GM21390 (cell line): ENCODE results near the gene DCDC2C.

Source experiments
- ATAC-seq: cut with Tn5 transposase; IDR thresholded peaks from one replicate; pipeline ENCODE4 v1.9.1; 2021; ENCODE audit not compliant: unreplicated experiment

The DCDC2C gene

DNA sequence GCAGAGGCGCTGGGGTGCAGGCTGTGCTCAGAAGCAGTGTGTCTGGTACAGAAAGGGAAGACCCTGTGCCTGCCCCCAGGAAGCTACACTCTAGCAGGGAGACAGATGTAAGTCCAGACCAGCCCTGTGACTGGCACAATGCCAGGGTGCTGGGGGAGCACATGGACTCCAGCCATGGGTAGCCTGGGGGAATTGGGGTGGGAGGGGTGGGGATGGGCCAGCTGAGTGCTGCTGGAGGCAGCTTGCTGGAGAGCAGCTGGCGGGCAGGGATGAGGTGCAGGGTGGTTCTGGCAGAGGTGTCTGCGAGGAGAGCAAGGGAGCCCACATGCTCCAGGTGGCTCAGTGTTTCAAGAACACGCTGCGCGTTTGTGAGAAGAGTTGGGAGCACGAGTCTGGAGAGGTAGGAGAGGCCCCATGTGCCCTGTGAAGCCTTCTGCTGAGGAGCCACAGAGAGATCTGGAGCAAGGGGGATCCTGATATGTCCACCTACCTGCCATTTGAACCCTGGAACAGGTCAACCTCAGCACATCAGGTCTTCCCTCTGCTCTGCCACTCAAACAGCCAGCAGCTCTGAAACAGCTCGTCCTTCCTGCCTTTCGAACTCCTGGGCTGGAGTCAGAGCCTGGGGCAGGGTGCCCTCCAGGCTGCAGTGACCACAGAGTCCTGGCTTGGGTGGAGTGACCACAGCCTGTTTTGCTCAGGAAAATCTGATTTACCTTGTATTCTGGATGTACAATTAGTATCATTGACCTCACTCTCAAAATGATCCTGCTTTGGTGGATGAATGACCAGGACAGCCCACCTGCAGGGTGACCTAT lies 30.3 kb upstream of the DCDC2C start:
- no peak for ATAC-seq

DNA sequence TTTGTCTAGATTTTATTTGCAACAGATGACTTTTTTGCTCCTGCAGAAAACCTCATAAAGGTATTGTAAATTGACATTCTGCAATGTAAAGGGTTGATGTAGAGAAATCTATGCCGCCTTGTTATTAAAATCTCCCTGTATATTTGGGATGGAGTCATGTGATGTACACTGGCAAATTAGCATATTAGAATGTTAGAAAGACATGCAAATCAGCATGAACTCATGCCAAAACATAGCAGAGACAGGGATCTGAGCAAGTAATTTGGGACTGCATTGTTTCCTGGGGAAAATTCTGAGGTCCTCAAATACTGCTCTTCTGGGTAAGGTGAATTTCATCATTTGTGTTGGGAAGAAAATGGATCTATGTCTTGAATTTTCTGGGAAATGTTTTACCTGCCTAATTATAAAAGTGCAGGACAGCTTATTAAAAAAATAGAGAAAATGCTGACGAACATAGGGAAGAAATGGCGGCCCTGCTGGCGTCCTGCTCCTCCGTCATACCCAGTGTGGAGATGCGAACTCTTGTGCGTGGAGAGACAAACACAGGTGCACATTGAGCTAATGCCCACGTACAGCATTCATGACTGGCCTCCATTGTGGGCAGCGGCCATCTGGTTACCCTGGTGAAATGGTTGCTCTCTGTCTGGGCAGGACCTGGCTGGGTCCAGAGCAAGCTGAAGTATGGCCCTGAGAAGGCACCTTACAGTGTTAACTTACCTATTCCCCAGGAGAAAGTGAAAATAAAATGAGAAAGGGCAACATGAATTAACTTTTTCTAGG lies 29.1 kb upstream of the DCDC2C start:
- ATAC-seq: no peak

DNA sequence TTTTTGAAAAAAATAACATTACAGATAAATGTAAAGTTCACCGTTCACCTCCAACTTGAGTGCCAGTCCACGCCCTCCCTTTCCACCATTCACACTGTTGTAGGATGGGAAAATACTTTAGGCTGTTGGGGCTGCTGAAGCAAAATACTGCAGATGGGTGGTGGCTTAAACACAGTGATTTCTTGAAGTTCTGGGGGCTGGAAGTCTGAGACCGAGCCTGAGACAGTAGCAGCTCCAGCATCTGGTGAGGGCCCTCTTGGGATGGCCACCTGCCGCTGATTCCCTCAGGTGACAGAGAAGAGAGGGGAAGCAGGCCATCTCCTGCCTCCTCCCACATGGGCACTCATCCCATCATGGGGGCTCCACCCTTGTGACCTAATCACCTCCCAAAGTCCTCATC lies 27.7 kb upstream of the DCDC2C start:
- ATAC-seq: no peak

DNA sequence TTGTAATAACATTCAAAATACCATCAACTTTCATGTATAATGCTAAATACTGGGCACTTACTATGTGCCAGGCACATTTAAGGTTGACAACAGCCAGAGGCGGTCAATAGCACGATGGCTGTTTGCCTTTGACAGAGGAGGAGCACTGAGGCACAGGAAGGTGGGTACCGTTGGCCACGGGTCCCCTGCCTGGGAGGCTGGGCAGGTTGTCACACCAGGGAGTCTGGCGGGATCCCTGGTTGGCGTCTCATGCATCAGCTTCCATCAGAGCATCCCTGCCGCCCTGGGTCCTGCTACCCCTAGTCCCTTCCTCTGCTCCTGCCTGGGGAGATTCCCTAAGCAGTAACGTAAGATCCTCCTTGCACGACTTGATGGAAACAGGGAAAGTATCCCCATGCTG lies 25.9 kb upstream of the DCDC2C start:
- no peak for ATAC-seq

DNA sequence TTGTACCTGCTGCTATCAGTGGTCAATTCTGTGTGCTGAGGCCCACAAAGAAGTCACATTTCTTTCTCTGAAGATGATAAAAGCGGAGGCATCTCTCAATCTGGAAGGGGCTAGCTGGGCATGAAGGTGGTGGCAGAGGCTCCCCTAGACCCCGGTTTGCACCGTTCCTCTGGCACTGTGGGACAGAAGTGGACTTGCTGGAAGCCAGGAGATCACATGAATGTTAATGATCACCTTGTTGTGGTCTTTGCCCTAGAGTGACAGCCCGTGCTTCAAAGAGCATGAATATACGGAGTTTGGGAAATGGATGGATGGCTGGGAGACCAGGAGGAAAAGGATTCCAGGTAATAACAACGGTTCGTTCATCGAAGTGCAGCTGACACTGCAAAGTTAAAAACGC lies 25.2 kb upstream of the DCDC2C start:
- no peak for ATAC-seq

DNA sequence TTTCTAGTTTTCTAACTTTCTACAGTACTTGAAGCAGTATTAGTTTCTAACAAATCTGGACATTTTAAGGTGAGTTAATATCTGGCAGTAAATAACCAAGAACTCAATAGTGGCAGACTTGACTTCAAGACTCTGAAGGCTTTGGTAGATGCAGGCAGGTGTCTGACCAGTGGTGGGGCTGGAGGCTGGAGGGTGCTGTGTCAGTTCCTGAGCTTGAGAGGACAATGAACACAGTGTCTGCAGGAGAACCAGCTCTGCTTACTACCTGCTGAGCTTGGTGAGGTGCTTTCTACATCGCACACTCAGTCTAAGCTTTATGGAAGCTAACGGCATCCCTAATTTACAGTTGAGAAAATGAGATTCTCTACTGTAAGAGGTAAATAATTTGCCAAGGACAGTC lies 24.2 kb upstream of the DCDC2C start:
- no peak for ATAC-seq

DNA sequence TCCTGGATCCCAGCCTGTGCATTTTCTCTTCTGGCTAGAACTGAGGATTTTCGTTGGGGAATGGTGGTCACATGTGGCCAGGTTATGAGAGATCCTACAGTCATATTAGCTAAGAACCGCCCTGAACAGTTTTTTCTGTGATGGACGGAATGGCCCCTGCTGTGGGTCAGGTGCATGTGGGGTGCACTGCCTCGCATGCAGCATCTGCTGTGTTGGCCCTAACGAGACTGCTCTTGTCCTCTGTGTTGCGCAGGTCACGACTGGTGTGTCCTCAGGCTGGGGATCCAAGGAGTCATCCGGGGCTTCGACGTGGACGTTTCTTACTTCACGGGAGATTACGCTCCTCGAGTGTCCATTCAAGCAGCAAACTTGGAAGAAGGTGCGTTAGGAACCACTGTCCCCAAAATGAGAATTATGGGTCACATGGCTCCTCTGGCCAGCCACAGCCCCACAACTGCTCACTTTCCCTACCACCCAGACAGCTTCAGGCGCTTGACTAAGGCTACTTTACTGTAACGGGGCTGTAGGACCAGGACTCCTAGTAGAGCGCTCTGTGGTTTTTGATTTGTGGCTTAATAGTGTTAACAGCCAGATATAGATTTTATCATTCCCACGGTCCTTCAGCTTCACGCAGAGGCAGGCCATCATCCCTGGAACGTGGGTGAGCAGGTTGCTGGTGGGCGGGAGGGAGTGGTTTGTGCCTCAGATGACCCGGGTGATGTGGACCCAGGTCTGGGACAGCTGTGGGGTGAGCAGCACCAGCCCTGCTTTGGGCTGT lies 23.6 kb upstream of the DCDC2C start:
- ATAC-seq: no peak

DNA sequence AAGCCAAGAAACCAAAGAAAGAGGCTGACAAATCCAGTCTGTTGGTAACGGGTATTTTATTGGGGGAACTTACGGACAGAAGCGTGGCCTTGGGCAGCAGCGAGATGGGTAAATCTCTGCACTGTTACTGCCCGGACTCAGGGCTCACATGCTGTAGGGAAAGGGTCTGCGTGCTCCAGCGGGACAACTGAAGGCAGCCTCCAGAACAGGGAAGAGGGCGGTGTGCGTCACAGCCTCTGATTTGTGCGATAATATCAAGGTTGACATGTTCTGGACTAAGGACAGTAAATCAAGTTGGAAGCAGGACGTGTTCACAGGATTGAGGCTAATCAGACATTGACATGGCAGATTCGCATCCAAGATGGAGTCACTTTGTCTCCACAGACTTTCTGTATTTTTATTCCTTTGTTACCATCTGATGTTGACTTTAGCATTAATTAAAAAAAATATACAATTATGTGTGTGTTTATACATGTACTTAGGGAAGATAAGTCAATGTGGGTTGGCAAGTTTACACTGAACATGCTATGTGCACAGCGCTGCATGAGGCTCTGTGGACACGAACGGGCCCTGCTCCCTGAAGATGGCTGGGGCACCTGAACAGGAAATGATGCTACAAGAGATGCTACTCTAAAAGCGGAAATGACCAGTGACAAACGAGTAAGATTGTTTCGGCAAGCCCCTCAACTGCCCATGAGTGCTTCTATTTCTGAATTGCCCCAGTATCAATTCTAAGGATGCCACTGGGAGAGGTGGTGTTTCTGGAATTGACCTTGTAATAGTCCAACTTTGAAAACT lies 22.6 kb upstream of the DCDC2C start:
- ATAC-seq: no peak

DNA sequence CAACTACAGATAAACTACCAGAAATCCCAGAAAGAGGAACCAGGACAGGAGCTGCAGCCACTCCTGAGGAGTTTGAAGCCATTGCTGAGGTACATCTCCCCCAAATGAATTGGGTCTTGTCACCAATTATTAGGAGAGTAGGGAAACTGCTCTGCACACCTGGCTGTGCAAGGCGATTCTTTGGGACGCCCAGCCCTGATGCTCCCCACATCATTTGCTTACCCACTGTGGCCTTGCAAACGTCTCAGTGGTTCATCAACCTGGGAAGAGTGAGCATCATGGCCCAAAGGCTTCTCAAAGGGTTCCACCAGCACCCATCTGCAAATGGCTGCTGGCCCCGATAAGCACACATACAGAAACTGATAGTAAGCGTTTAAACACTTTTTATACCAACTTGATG lies 21.8 kb upstream of the DCDC2C start:
- ATAC-seq: no peak

DNA sequence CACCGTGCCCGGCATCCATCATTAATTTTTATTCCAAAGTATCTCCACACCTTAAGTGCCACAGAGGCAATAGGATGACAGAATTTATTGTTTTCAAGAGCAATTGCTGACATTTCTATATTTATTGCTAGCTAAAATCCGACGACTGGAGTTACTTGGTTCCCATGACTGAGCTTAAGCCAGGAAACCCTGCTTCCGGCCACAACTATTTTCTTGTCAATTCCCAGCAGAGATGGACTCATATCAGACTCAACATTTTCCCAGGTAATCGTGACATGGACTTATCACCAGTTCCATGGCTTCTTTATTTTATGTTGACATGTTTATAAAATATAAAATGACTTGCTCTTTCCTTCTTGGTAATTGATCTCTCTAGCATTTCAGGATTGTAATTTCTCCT lies 20.6 kb upstream of the DCDC2C start:
- ATAC-seq: no peak

DNA sequence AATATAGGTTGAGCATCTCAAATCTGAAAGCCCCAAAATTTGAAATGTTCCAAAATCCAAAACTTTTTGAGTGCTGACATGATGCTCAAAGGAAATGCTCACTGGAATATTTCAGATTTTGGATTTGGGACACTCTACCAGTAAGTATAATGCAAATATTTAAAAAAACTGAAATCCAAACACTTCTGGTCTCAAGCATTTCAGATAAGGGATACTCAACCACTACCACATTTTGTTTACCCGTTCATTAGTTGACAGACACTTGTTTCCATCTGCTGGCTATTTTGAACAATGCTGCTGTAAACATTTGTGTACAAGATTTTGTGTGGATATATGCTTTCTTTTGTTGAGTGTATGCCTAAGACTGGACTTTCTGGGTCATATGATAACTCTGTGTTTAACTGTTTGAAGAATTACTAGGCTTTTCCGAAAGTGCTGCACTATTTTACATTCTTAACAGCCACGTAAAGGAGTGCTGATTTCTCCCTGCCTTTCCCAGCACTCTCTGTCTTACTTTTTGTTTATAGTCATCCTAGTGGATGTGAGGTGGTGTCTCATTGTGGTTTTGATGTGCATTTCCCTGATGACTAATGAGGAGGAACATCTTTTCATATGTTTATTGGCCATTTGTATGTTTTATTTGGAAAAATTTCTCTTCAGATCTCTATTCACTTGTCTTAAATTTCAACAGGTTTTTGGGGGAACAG lies 19.5 kb upstream of the DCDC2C start:
- ATAC-seq: no peak

DNA sequence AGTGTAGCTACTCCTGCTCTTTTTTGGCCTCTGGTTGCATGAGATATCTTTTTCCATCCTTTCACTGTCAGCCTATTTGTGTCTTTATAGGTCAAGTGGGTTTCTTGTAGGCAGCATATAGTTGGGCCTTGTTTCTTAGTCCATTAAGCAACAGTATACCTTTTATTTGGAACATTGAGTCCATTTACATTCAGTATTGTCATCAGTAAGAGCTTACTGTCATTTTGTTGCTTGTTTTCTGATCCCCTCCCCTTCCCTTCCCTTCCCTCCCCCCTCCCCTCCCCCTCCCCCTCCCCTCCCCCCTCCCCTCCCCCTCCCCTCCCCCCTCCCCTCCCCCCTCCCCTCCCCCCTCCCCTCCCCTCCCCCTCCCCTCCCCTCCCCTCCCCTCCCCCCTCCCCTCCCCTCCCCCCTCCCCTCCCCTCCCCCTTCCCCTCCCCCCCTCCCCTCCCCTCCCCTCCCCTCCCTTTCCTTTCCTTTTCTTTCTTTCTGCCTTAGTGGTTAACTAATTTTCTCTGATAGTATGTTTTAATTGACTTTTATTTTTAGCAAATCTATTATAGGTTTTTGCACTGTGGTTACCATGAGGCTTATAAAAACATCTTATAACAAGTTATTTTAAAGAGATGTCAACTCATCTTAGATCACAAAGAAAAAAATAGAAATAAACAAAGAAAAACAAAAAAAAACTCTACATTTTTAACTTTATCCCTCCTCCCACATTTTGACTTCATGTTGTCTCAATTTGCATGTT lies 13.2 kb upstream of the DCDC2C start:
- no peak for ATAC-seq

DNA sequence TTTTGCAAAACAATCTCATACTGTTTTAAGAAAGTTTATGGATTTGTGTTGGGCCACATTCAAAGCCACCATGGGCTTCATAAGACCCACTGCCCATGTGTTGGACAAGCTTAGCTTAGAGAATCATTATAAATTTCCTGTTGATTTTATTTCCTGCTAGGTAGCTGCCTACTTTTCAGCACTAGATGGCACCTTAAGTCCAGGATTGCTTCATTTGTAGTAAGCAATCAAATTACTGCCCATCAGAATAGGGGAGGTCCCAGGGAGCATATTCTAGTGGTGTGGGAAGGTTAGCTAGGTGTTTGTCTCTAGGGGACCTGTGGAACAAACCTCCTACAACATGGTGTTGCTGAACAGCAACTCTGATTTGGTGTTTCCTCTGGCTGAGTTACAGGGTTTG lies 11.0 kb upstream of the DCDC2C start:
- ATAC-seq: no peak

DNA sequence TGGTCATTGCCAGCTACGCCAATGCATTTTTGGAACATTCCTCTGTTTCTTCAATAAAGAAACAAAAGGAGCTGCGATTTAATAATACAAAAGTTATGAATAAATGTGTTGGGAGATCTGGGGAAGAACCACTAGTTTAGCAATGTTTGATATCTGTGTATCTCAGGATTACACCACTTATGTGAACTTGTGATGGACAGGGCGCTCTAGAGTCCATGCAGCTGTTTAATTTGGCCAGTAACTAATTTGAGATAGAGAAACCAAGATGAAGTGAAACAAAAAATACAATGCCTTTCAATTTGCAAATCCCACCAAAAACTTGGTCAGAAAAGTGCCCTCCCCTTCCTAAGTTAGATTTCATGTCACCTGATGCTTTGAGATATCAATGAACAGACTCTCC lies 6.8 kb upstream of the DCDC2C start:
- no peak for ATAC-seq

DNA sequence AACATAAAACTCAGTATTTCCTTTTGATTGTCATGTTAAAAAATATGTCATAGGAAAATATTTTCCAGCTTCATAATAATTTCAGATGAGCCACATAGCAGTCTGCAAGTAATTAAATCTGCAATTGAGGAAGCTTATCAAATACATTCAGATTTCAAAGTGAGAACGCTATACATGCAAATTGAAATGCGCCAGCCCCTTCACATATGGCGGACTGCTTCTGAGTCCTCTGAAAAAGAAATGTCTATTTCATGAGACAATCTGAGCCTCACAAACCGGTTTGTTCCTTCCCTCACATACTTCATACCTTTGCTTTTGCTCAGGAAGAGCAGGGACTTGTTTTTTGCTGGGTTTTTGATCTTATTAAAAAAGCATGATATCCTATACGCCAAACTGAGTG lies 2.3 kb upstream of the DCDC2C start:
- no peak for ATAC-seq

DNA sequence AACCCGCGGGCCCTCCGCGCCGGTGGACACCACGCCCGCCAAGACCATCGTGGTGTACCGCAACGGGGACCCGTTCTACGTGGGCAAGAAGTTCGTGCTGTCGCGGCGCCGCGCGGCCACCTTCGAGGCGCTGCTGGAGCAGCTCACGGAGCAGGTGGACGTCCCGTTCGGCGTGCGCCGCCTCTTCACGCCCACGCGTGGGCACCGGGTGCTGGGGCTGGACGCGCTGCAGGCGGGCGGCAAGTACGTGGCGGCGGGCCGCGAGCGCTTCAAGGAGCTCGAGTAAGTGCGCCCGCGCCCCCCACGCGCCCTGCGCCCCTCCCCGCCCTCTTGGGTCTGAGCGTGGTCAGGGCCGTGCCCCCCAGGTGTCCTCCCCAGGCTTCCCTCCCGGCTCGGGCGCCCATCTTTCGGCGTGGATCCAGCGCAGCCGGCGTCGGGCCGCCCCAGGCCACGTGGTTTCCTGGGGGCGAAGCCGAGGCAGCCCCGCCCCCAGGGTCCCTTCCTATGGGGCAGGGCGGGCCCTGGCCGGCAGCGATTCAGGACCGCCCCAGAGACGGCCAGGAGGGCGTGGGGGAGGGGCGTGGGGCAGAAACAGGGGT lies 481 bp downstream of the DCDC2C start:
- no peak for ATAC-seq

DNA sequence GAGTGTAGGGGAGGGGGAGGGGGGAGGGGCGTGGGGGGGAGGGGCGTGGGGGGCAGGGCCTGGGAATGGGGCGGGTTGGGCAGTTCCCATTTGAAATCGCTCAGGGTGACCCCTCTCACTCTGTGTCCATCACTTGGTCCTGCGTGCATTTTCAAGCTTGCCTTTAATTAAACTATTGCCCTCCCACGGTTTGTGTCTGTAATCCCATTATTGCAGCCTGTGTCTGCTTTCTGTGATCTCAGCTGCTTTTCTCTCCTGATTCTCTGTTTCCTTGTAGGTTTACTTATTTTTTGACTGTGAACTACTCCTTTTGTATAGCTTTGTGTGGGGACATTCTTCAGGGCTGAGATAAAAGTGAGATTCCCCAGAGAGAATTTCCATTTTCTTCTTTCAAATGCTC lies 1.3 kb downstream of the DCDC2C start:
- ATAC-seq: no peak

DNA sequence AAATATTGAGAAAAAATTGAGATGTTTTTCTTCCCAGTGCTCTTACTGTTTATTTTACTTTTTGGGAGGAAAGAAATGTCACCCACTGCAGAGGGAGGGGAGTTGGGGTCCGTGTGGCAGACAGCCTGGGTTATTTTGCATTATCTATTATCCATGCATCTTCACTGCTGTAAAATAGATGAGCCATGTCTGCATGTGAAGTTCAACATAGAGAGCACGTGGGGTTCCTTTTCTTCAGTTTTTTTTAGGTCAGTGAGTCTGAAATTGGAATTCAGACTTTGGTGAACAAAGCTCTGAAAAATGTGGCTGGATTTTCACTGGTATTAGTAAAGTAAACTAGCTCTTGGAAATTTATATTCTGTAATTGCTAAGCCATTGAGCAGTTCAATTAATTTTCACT lies 2.4 kb downstream of the DCDC2C start:
- ATAC-seq: no peak

DNA sequence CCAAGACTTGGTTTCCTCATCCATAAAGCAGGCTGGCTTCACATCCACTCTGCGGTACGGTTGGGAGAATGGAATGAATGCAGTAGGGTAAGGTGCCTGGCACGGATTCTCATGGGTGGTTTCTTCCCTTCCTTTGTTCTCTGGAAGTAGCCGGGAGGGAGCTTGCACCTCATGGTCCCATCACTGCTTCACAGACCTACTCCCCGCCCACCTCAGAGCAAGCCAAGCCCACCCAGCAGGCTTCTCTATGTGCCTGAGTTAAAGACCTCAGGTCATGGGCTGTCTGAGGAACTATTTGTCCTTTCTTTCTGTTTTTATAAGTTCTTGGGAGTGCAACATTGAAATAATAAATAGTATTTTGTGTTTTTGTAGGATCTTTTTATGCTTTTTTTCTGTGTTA lies 3.5 kb downstream of the DCDC2C start:
- no peak for ATAC-seq
